ENCODE measurements around the gene CAMKMT. TPM values are rescaled to one million over a fixed set of nuclear protein-coding genes. Genes with fewer than 3 reads are reported as not detected.

CAMKMT gene
- total RNA-seq, 4 donors from 2014 or later: 2.6 to 9.5 (median 5.2) TPM

- H3K9me3 ChIP-seq: no peaks in the 10 kb centered on the region
- DNase-seq: no peak
- no peak overlapping the region for H3K27ac ChIP-seq
- H3K4me1 ChIP-seq: peaks cover 14 to 20% of the 10 kb centered on the region in 2 donors
- no peak for TF ChIP-seq POLR2A (IDR thresholded peaks at IDR 0.05)
- TF ChIP-seq CTCF (IDR thresholded peaks at IDR 0.05 in 4 of 5, conservative IDR thresholded peaks at IDR 0.05 in 1 of 5): no peak
- in situ Hi-C loops (cut with MboI; ENCODE audit: low sequenced_read_pairs in 4 of 4) (no loop called here), intact Hi-C loops (cut with DNase I; ENCODE audit: low total_unique reads) (no loop called here)
- H3K4me3 ChIP-seq: peak overlapping the region in 1 of 4 donors; percentile 12
- no peaks in the 10 kb centered on the region for H3K27me3 ChIP-seq
- no peak for ATAC-seq
- no peaks in the 10 kb centered on the region for H3K36me3 ChIP-seq
Observed at GRCh38 chr2:44744961-44745892, 383.5 kb downstream of the CAMKMT start.

- no peak for ATAC-seq
- H3K27me3 ChIP-seq: no peaks in the 10 kb centered on the region
- H3K27ac ChIP-seq: no peak overlapping the region
- DNase-seq: no peak
- intact Hi-C loops (cut with DNase I; ENCODE audit: low total_unique reads): no loop called here
- in situ Hi-C loops (cut with MboI; ENCODE audit: low sequenced_read_pairs in 4 of 4): no loop called here
- H3K4me1 ChIP-seq: peaks cover 13 to 14% of the 10 kb centered on the region in 2 donors
- TF ChIP-seq CTCF (IDR thresholded peaks at IDR 0.05 in 4 of 5, conservative IDR thresholded peaks at IDR 0.05 in 1 of 5) (no peak), POLR2A (IDR thresholded peaks at IDR 0.05) (no peak)
- H3K36me3 ChIP-seq: no peaks in the 10 kb centered on the region
- H3K4me3 ChIP-seq: no peak overlapping the region
- H3K9me3 ChIP-seq: no peaks in the 10 kb centered on the region
Observed at GRCh38 chr2:44745922-44746766, 384.4 kb downstream of the CAMKMT start.

GRCh38 chr2:44746856-44747615, 385.3 kb downstream of the CAMKMT start:
- no peak for DNase-seq
- Histone ChIP-seq H3K27me3 (no peaks in the 10 kb centered on the region), H3K4me1 (peaks cover 6 to 10% of the 10 kb centered on the region in 2 donors), H3K36me3 (no peaks in the 10 kb centered on the region), H3K9me3 (no peaks in the 10 kb centered on the region), H3K4me3 (no peak overlapping the region), H3K27ac (no peak overlapping the region)
- TF ChIP-seq CTCF (IDR thresholded peaks at IDR 0.05 in 4 of 5, conservative IDR thresholded peaks at IDR 0.05 in 1 of 5) (no peak), POLR2A (IDR thresholded peaks at IDR 0.05) (no peak)
- in situ Hi-C loops (cut with MboI; ENCODE audit: low sequenced_read_pairs in 4 of 4): no loop called here
- ATAC-seq: peak in 1 of 2 donors; percentile 36
- intact Hi-C loops (cut with DNase I; ENCODE audit: low total_unique reads): no loop called here

- intact Hi-C loops (cut with DNase I; ENCODE audit: low total_unique reads) (no loop called here), in situ Hi-C loops (cut with MboI; ENCODE audit: low sequenced_read_pairs in 4 of 4) (no loop called here)
- H3K9me3 ChIP-seq: no peaks in the 10 kb centered on the region
- H3K4me3 ChIP-seq: no peak overlapping the region
- H3K27me3 ChIP-seq: no peaks in the 10 kb centered on the region
- no peak for DNase-seq
- no peaks in the 10 kb centered on the region for H3K36me3 ChIP-seq
- H3K27ac ChIP-seq: no peak overlapping the region
- peaks cover 6 to 10% of the 10 kb centered on the region in 2 donors for H3K4me1 ChIP-seq
- ATAC-seq: no peak
- no peak for TF ChIP-seq CTCF (IDR thresholded peaks at IDR 0.05 in 4 of 5, conservative IDR thresholded peaks at IDR 0.05 in 1 of 5)
- TF ChIP-seq POLR2A (IDR thresholded peaks at IDR 0.05): no peak
Observed at GRCh38 chr2:44747794-44748193, 386.0 kb downstream of the CAMKMT start.

Measured in gastrocnemius medialis (tissue), 4 donors.